SU-DHL-6 (cell line): ENCODE measurements around the gene THSD4.

Experiments used
- H2AFZ ChIP-seq: fragments of 200-600 bp; sonication (generic); 2 replicates; pipeline ENCODE4 v1.6.1; 2014; ENCODE audit warnings: low read depth, mild to moderate bottlenecking, moderate library complexity, mixed read lengths, antibody characterized with exemption, low read length; ENCODE audit not compliant: severe bottlenecking
- H3F3A ChIP-seq: fragments of 200-600 bp; shearing (Covaris generic); 2 replicates; pipeline ENCODE4 v1.6.0; 2016; ENCODE audit warnings: antibody characterized with exemption, mild to moderate bottlenecking; ENCODE audit not compliant: insufficient read depth
- H3K27ac ChIP-seq: fragments of 200-600 bp; sonication (generic); 2 replicates; pipeline ENCODE4 v1.5.1; 2016; ENCODE audit warnings: low read depth, mild to moderate bottlenecking, low read length, moderate library complexity, mixed read lengths
- H3K27me3 ChIP-seq: fragments of 200-600 bp; sonication (generic), shearing (Covaris generic); 2 replicates; pipeline ENCODE4 v1.6.0; 2014; ENCODE audit warnings: mild to moderate bottlenecking, low read length
- H3K36me3 ChIP-seq: fragments of 200-600 bp; sonication (generic); 2 replicates; pipeline ENCODE4 v1.6.1; 2014; ENCODE audit warnings: mild to moderate bottlenecking, low read length, mixed read lengths
- H3K4me2 ChIP-seq: fragments of 300-600, 200-600 bp; shearing (Covaris generic), sonication (generic); 2 replicates; pipeline ENCODE4 v1.6.0; 2014; ENCODE audit warnings: low read length, low read depth, mild to moderate bottlenecking; ENCODE audit not compliant: poor library complexity, severe bottlenecking
- H3K4me3 ChIP-seq: fragments of 200-600 bp; sonication (generic); 2 replicates; pipeline ENCODE4 v1.5.1; 2014; ENCODE audit warnings: antibody characterized with exemption, low read length, mild to moderate bottlenecking, mixed read lengths; ENCODE audit not compliant: insufficient read depth, poor library complexity, severe bottlenecking
- H3K79me2 ChIP-seq: fragments of 200-600 bp; sonication (generic); 2 replicates; pipeline ENCODE4 v1.6.1; 2014; ENCODE audit warnings: mild to moderate bottlenecking, low read length, moderate library complexity; ENCODE audit not compliant: insufficient read depth
- H3K9ac ChIP-seq: fragments of 200-600 bp; sonication (generic); 2 replicates; pipeline ENCODE4 v1.7.0; 2014; ENCODE audit warnings: mild to moderate bottlenecking, low read length
- H3K9me2 ChIP-seq: fragments of 200-600 bp; sonication (generic); replicated peaks from 2 replicates; pipeline ENCODE4 v1.6.1; 2014; ENCODE audit warnings: low read length; ENCODE audit not compliant: insufficient read depth
- H3K9me3 ChIP-seq: fragments of 200-600 bp; sonication (generic); 2 replicates; pipeline ENCODE4 v1.6.1; 2014; ENCODE audit warnings: low read length, mixed read lengths; ENCODE audit not compliant: insufficient read depth
- H4K20me1 ChIP-seq: fragments of 200-600 bp; sonication (generic); 2 replicates; pipeline ENCODE4 v1.6.1; 2014; ENCODE audit warnings: low read depth, mild to moderate bottlenecking, antibody characterized with exemption, low read length, moderate library complexity, mixed read lengths
- CTCF ChIP-seq: fragments of 200-600 bp; sonication (generic); IDR thresholded peaks from one replicate; pipeline ENCODE4 v1.5.1; 2017; ENCODE audit warnings: antibody characterized with exemption, mild to moderate bottlenecking, low read length, moderate library complexity; ENCODE audit not compliant: insufficient read depth, poor library complexity, severe bottlenecking
- EZH2phosphoT487 ChIP-seq: fragments of 200-600 bp; sonication (generic), shearing (Covaris generic); conservative IDR thresholded peaks from 2 replicates; pipeline ENCODE4 v1.6.1; 2018; ENCODE audit warnings: mild to moderate bottlenecking, antibody characterized with exemption, low read length, moderate library complexity, mixed read lengths

THSD4 gene

GRCh38 chr15:71083349-71083748, 31.9 kb upstream of the THSD4 start:
- Histone ChIP-seq H4K20me1 (no peaks in the 10 kb centered on the region), H3K9me3 (no peaks in the 10 kb centered on the region), H3K4me2 (no peak overlapping the region), H3K27ac (no peak overlapping the region), H3K27me3 (no peaks in the 10 kb centered on the region), H3K4me3 (no peak overlapping the region), H3K9ac (no peak overlapping the region), H3K79me2 (no peaks in the 10 kb centered on the region), H2AFZ (no peak overlapping the region), H3F3A (no peaks in the 10 kb centered on the region), H3K36me3 (no peaks in the 10 kb centered on the region), H3K9me2 (no peaks in the 10 kb centered on the region)
- TF ChIP-seq CTCF (no peak), EZH2phosphoT487 (no peak)

- Histone ChIP-seq H3K79me2 (no peaks in the 10 kb centered on the region), H3K27me3 (no peaks in the 10 kb centered on the region), H3F3A (no peaks in the 10 kb centered on the region), H3K9ac (no peak overlapping the region), H3K4me2 (no peak overlapping the region), H3K9me3 (no peaks in the 10 kb centered on the region), H3K27ac (no peak overlapping the region), H4K20me1 (no peaks in the 10 kb centered on the region), H3K4me3 (no peak overlapping the region), H3K36me3 (no peaks in the 10 kb centered on the region), H2AFZ (no peak overlapping the region), H3K9me2 (no peaks in the 10 kb centered on the region)
- TF ChIP-seq CTCF (no peak), EZH2phosphoT487 (no peak)
Measured at GRCh38 chr15:71084264-71084663, 31.0 kb upstream of the THSD4 start.

GRCh38 chr15:71085809-71086208, 29.5 kb upstream of the THSD4 start:
- Histone ChIP-seq H4K20me1 (no peaks in the 10 kb centered on the region), H3K4me2 (no peak overlapping the region), H3K9ac (no peak overlapping the region), H3F3A (no peaks in the 10 kb centered on the region), H2AFZ (no peak overlapping the region), H3K27ac (no peak overlapping the region), H3K9me2 (no peaks in the 10 kb centered on the region), H3K27me3 (no peaks in the 10 kb centered on the region), H3K9me3 (no peaks in the 10 kb centered on the region), H3K36me3 (no peaks in the 10 kb centered on the region), H3K79me2 (no peaks in the 10 kb centered on the region), H3K4me3 (no peak overlapping the region)
- TF ChIP-seq EZH2phosphoT487: no peak
- TF ChIP-seq CTCF: no peak
